Mesendoderm (in vitro differentiated cells): ENCODE measurements around the gene KL.

Experiments used
- DNase-seq: peaks from one replicate; pipeline ENCODE4 v3.0.0; 2013
- H2AK5ac ChIP-seq: 2 replicates; pipeline ENCODE4 v1.6.1; 2013; ENCODE audit warnings: low read length, inconsistent platforms
- H2BK120ac ChIP-seq: 2 replicates; pipeline ENCODE4 v1.6.1; 2013; ENCODE audit warnings: low read depth, mild to moderate bottlenecking, low read length, moderate library complexity, mixed read lengths
- H2BK15ac ChIP-seq: replicated peaks from 2 replicates; pipeline ENCODE4 v1.6.1; 2013; ENCODE audit warnings: low read depth, mild to moderate bottlenecking, moderate library complexity
- H2BK5ac ChIP-seq: 2 replicates; pipeline ENCODE4 v1.6.1; 2013; ENCODE audit warnings: low read length, inconsistent platforms
- H3K18ac ChIP-seq: 2 replicates; pipeline ENCODE4 v1.6.1; 2013; ENCODE audit warnings: mild to moderate bottlenecking, low read length, mixed read lengths
- H3K23ac ChIP-seq: one replicate; pipeline ENCODE4 v1.6.1; 2013; ENCODE audit warnings: low read length
- H3K27ac ChIP-seq: 2 replicates; pipeline ENCODE4 v1.5.1; 2013; ENCODE audit warnings: low read depth, mild to moderate bottlenecking, inconsistent platforms, low read length, moderate library complexity
- H3K27me3 ChIP-seq: 2 replicates; pipeline ENCODE4 v1.6.1; 2013; ENCODE audit warnings: low read length, control low read depth, mild to moderate bottlenecking, inconsistent platforms; ENCODE audit not compliant: insufficient read depth, poor library complexity
- H3K36me3 ChIP-seq: 2 replicates; pipeline ENCODE4 v1.6.1; 2013; ENCODE audit warnings: low read length, inconsistent platforms; ENCODE audit not compliant: control insufficient read depth, insufficient read depth
- H3K4ac ChIP-seq: one replicate; pipeline ENCODE4 v1.6.1; 2013; ENCODE audit warnings: low read depth, mild to moderate bottlenecking, low read length, moderate library complexity
- H3K4me1 ChIP-seq: 2 replicates; pipeline ENCODE4 v1.6.1; 2013; ENCODE audit warnings: low read depth, low read length, inconsistent platforms; ENCODE audit not compliant: control insufficient read depth
- H3K4me2 ChIP-seq: 2 replicates; pipeline ENCODE4 v1.6.1; 2013; ENCODE audit warnings: low read length
- H3K4me3 ChIP-seq: 2 replicates; pipeline ENCODE4 v1.5.1; 2013; ENCODE audit warnings: mild to moderate bottlenecking, low read length
- H3K56ac ChIP-seq: one replicate; pipeline ENCODE4 v1.6.1; 2013; ENCODE audit warnings: low read length
- H3K79me1 ChIP-seq: 2 replicates; pipeline ENCODE4 v1.6.1; 2013; ENCODE audit warnings: low read length, inconsistent platforms
- H3K79me2 ChIP-seq: 2 replicates; pipeline ENCODE4 v1.6.1; 2013; ENCODE audit warnings: mild to moderate bottlenecking, low read length; ENCODE audit not compliant: control insufficient read depth, insufficient read depth
- H3K9ac ChIP-seq: 2 replicates; pipeline ENCODE4 v1.6.1; 2013; ENCODE audit warnings: low read length, inconsistent platforms
- H4K5ac ChIP-seq: one replicate; pipeline ENCODE4 v1.6.1; 2013; ENCODE audit warnings: low read length
- H4K8ac ChIP-seq: one replicate; pipeline ENCODE4 v1.6.1; 2013; ENCODE audit warnings: low read depth, mild to moderate bottlenecking, control low read depth, low read length, moderate library complexity
- WGBS: extraction: QIAGEN DNeasy Blood & Tissue Kit; methylation state at CpG from one replicate; pipeline ENCODE4 v1.1.7; 2013; ENCODE audit warnings: low lambda C conversion rate, missing lambda C conversion rate; ENCODE audit not compliant: insufficient coverage; ENCODE audit errors: extremely low coverage; 5-methylcytosine and 5-hydroxymethylcytosine counted together

KL gene

DNA sequence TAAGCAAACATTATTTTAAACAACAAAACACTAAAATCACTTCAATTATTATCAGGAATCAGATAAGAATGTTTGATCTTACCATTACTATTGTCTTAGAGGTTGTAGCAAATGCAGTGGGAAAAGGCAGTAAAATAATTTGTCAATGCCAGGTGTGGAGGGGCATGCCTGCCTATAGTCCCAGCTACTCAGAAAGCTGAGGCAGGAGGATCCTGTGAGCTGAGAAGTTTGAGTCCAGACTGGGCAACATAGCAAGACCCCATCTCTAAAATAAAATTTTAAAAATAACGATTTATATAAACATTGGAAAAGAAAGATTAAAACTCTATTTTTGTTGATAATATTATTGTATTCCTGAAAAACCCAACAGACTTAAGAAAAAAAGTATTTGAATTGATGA lies 66.8 kb downstream of the KL start:
- Histone ChIP-seq H3K18ac (no peak overlapping the region), H3K36me3 (no peaks in the 10 kb centered on the region), H3K9ac (no peak overlapping the region), H3K56ac (no peak overlapping the region), H4K5ac (no peak overlapping the region), H3K27me3 (no peaks in the 10 kb centered on the region), H2BK5ac (no peak overlapping the region), H3K79me1 (no peaks in the 10 kb centered on the region), H3K23ac (no peak overlapping the region), H3K4me2 (no peak overlapping the region), H3K79me2 (no peaks in the 10 kb centered on the region), H3K4me1 (no peaks in the 10 kb centered on the region), H2BK120ac (no peak overlapping the region), H3K27ac (no peak overlapping the region), H3K4me3 (no peak overlapping the region), H2BK15ac (no peak overlapping the region), H2AK5ac (no peak overlapping the region), H4K8ac (no peak overlapping the region), H3K4ac (no peak overlapping the region)
- no CpG with 5 or more reads among the region's 1 CpG for WGBS
- no peak for DNase-seq

- Histone ChIP-seq H3K9ac (no peak overlapping the region), H3K27ac (no peak overlapping the region), H3K18ac (no peak overlapping the region), H3K79me1 (no peaks in the 10 kb centered on the region), H2BK15ac (no peak overlapping the region), H2AK5ac (no peak overlapping the region), H3K56ac (no peak overlapping the region), H3K4me3 (no peak overlapping the region), H3K4me1 (peaks cover under 1% of the 10 kb centered on the region), H3K79me2 (no peaks in the 10 kb centered on the region), H4K8ac (no peak overlapping the region), H4K5ac (no peak overlapping the region), H2BK120ac (no peak overlapping the region), H3K4ac (no peak overlapping the region), H3K4me2 (no peak overlapping the region), H3K27me3 (no peaks in the 10 kb centered on the region), H3K23ac (no peak overlapping the region), H3K36me3 (no peaks in the 10 kb centered on the region), H2BK5ac (no peak overlapping the region)
- DNase-seq: no peak
- WGBS: no CpG with 5 or more reads among the region's 9 CpGs
These were observed 70.9 kb downstream of the KL start for GRCh38 chr13:33087091-33087490.

- Histone ChIP-seq H3K4me3 (no peak overlapping the region), H3K4me1 (peaks cover 3% of the 10 kb centered on the region), H3K4me2 (no peak overlapping the region), H3K27me3 (no peaks in the 10 kb centered on the region), H3K9ac (no peak overlapping the region), H3K56ac (no peak overlapping the region), H3K27ac (no peak overlapping the region), H2BK15ac (no peak overlapping the region), H4K5ac (no peak overlapping the region), H4K8ac (no peak overlapping the region), H3K18ac (no peak overlapping the region), H3K23ac (no peak overlapping the region), H3K79me2 (no peaks in the 10 kb centered on the region), H3K4ac (no peak overlapping the region), H3K79me1 (no peaks in the 10 kb centered on the region), H2BK5ac (no peak overlapping the region), H3K36me3 (no peaks in the 10 kb centered on the region), H2AK5ac (no peak overlapping the region), H2BK120ac (no peak overlapping the region)
- WGBS: no CpG with 5 or more reads among the region's 3 CpGs
- DNase-seq: no peak
These were observed 71.6 kb downstream of the KL start for GRCh38 chr13:33087790-33088189.

DNA sequence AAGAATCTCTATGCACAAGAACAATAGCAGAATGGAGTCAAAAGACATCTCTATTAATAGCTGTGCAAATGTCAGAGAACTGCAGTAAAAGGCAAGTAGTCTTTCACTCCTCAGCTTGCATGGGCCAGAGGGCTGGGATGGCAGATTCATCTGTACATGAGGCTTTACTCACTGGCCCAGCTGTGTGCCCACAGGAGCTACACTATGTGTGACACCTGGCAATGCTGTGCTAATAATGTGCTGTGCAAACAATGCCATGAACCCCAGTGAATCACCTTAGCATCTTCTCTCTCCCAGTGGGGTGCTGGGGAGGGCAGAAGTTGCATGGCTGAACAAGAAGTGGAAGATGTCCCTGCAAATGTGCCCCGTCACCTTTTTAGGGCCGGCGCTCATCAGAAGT lies 73.1 kb downstream of the KL start:
- Histone ChIP-seq H3K4ac (no peak overlapping the region), H3K79me1 (no peaks in the 10 kb centered on the region), H4K5ac (no peak overlapping the region), H3K36me3 (no peaks in the 10 kb centered on the region), H3K4me2 (no peak overlapping the region), H2BK15ac (no peak overlapping the region), H3K18ac (no peak overlapping the region), H3K79me2 (no peaks in the 10 kb centered on the region), H3K4me3 (no peak overlapping the region), H3K27me3 (no peaks in the 10 kb centered on the region), H3K23ac (no peak overlapping the region), H2AK5ac (no peak overlapping the region), H3K56ac (no peak overlapping the region), H3K27ac (no peak overlapping the region), H2BK5ac (no peak overlapping the region), H3K4me1 (peaks cover 3% of the 10 kb centered on the region), H2BK120ac (no peak overlapping the region), H3K9ac (no peak overlapping the region), H4K8ac (no peak overlapping the region)
- no peak for DNase-seq
- no CpG with 5 or more reads among the region's 3 CpGs for WGBS

DNA sequence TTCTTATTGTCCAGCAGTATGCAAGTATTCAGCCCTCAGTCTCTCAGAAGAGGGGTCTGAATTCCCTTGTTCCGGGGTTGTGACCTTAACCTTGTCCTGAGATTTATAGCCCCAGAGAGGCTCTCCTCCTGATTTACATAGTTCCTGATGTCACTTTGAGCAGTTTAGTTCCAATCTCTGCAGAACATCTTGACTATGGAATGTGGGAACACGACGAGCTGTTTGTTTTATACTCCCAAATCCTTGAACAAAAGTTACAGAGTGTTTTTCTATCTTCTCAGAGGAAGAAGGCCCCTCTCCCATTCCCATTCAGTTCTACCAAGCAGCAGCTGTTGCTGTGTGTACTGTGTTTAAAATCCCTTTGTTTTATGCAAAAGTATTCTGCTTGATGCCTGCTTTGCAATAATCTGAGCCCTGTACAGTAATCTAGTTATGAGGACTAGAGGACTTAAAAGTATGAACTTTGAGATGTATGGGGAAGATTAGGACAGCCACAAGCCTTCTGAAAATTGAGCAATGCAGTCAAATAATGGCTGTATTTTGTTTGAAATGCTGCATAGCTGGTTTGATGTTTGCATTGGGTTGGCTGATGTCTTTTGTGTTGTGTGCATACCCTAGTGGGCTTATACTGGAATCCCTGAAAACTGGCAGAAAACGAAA lies 74.7 kb downstream of the KL start:
- no peak overlapping the region for H2BK5ac ChIP-seq
- no CpG with 5 or more reads among the region's 4 CpGs for WGBS
- DNase-seq: no peak
- no peak overlapping the region for H4K8ac ChIP-seq
- H3K36me3 ChIP-seq: no peaks in the 10 kb centered on the region
- H3K18ac ChIP-seq: no peak overlapping the region
- H3K27me3 ChIP-seq: no peaks in the 10 kb centered on the region
- H3K27ac ChIP-seq: no peak overlapping the region
- no peak overlapping the region for H3K4ac ChIP-seq
- no peak overlapping the region for H2BK15ac ChIP-seq
- no peak overlapping the region for H2BK120ac ChIP-seq
- H3K23ac ChIP-seq: no peak overlapping the region
- H3K56ac ChIP-seq: no peak overlapping the region
- no peaks in the 10 kb centered on the region for H3K79me1 ChIP-seq
- peaks cover 3% of the 10 kb centered on the region for H3K4me1 ChIP-seq
- no peaks in the 10 kb centered on the region for H3K79me2 ChIP-seq
- H3K4me2 ChIP-seq: no peak overlapping the region
- H4K5ac ChIP-seq: no peak overlapping the region
- no peak overlapping the region for H2AK5ac ChIP-seq
- no peak overlapping the region for H3K9ac ChIP-seq
- H3K4me3 ChIP-seq: no peak overlapping the region

- DNase-seq: no peak
- H3K79me2 ChIP-seq: no peaks in the 10 kb centered on the region
- H3K4ac ChIP-seq: no peak overlapping the region
- no peak overlapping the region for H3K4me3 ChIP-seq
- H3K79me1 ChIP-seq: no peaks in the 10 kb centered on the region
- H3K23ac ChIP-seq: no peak overlapping the region
- no peak overlapping the region for H3K27ac ChIP-seq
- H2AK5ac ChIP-seq: no peak overlapping the region
- WGBS: no CpG with 5 or more reads among the region's 5 CpGs
- H3K4me1 ChIP-seq: peaks cover 3% of the 10 kb centered on the region
- H4K8ac ChIP-seq: no peak overlapping the region
- H3K27me3 ChIP-seq: no peaks in the 10 kb centered on the region
- H3K9ac ChIP-seq: no peak overlapping the region
- no peaks in the 10 kb centered on the region for H3K36me3 ChIP-seq
- no peak overlapping the region for H3K56ac ChIP-seq
- no peak overlapping the region for H2BK15ac ChIP-seq
- H3K4me2 ChIP-seq: no peak overlapping the region
- no peak overlapping the region for H2BK5ac ChIP-seq
- H3K18ac ChIP-seq: no peak overlapping the region
- H4K5ac ChIP-seq: no peak overlapping the region
- no peak overlapping the region for H2BK120ac ChIP-seq
These were observed 75.2 kb downstream of the KL start for GRCh38 chr13:33091415-33091774.
